SK-N-SH (cell line): ENCODE measurements around the gene ASIC2. TPM values are rescaled to one million over a fixed set of nuclear protein-coding genes. Genes with fewer than 3 reads are reported as not detected.

Experiments
- CTCF ChIA-PET: fragments of 300-600, 350-600 bp; formaldehyde crosslinking; extraction: SDS; loops from one replicate; lab custom pipeline; 2021; lab: Yijun Ruan, JAX
- POLR2A ChIA-PET: fragments of 350-600 bp; sonication (Branson Sonifier 250); formaldehyde crosslinking; extraction: SDS; loops from one replicate; lab custom pipeline; 2020; ENCODE audit warnings: antibody characterized with exemption, inconsistent platforms; lab: Yijun Ruan, JAX
- DNase-seq: peaks from one replicate; pipeline ENCODE4 v3.0.0; 2012
- H2AFZ ChIP-seq: fragments of 200-600 bp; sonication (generic); 2 replicates; pipeline ENCODE4 v1.8.1; 2016; ENCODE audit warnings: antibody characterized with exemption, mild to moderate bottlenecking, low read depth
- H3F3A ChIP-seq: fragments of 200-600 bp; sonication (generic); replicated peaks from 2 replicates; pipeline ENCODE3; 2016; ENCODE audit warnings: antibody characterized with exemption, mild to moderate bottlenecking; ENCODE audit not compliant: insufficient read depth
- H3K27ac ChIP-seq, 2 experiments: fragments of 200-500 bp in 1 of 2; fragments of 200-600 bp in 1 of 2; sonication (Bioruptor generic) in 1 of 2; sonication (generic), shearing (Covaris generic) in 1 of 2; 2 replicates each; pipeline versions ENCODE4 v1.5.1 to v1.6.1; 2014 to 2016; ENCODE audit warnings: low read depth in 2 of 2, inconsistent platforms in 1 of 2, low read length in 1 of 2, mild to moderate bottlenecking in 1 of 2, mixed read lengths in 1 of 2
- H3K27me3 ChIP-seq: fragments of 200-600 bp; sonication (generic), shearing (Covaris generic); 2 replicates; pipeline ENCODE4 v1.6.1; 2016; ENCODE audit warnings: mixed run types; ENCODE audit not compliant: insufficient read depth
- H3K36me3 ChIP-seq, 2 experiments: fragments of 200-500 bp in 1 of 2; fragments of 200-600 bp in 1 of 2; sonication (Bioruptor generic) in 1 of 2; sonication (generic) in 1 of 2; replicated peaks in 1 of 2; 2 replicates each; pipeline versions ENCODE3 to v1.5.1; 2014 to 2016; ENCODE audit warnings: low read length in 1 of 2, mild to moderate bottlenecking in 1 of 2; ENCODE audit not compliant: insufficient read depth in 2 of 2, control insufficient read depth in 1 of 2
- H3K4me1 ChIP-seq, 2 experiments: fragments of 200-500 bp in 1 of 2; fragments of 200-600 bp in 1 of 2; sonication (Bioruptor generic) in 1 of 2; sonication (generic), shearing (Covaris generic) in 1 of 2; 2 replicates each; pipeline versions ENCODE4 v1.5.1 to v1.6.1; 2014 to 2016; ENCODE audit warnings: low read depth in 1 of 2, low read length in 1 of 2, mixed run types in 1 of 2; ENCODE audit not compliant: insufficient read depth in 2 of 2, control insufficient read depth in 1 of 2
- H3K4me2 ChIP-seq: fragments of 200-600 bp; sonication (generic), shearing (Covaris generic); 2 replicates; pipeline ENCODE4 v1.6.1; 2017; ENCODE audit warnings: mixed run types
- H3K4me3 ChIP-seq, 2 experiments: fragments of 200-500 bp in 1 of 2; fragments of 200-600 bp in 1 of 2; sonication (Bioruptor generic) in 1 of 2; sonication (generic), shearing (Covaris generic) in 1 of 2; 2 replicates each; pipeline versions ENCODE4 v1.5.1 to v1.8.1; 2014 to 2016; ENCODE audit warnings: low read depth in 2 of 2, inconsistent platforms in 1 of 2, low read length in 1 of 2, mild to moderate bottlenecking in 1 of 2, mixed read lengths in 1 of 2, moderate library complexity in 1 of 2
- H3K79me2 ChIP-seq: fragments of 200-600 bp; sonication (generic); 2 replicates; pipeline ENCODE4 v1.8.1; 2017; ENCODE audit warnings: mild to moderate bottlenecking; ENCODE audit not compliant: insufficient read depth
- H3K9ac ChIP-seq: fragments of 200-600 bp; sonication (generic); 2 replicates; pipeline ENCODE4 v1.6.1; 2017; ENCODE audit warnings: mixed run types
- H3K9me2 ChIP-seq: fragments of 200-600 bp; sonication (generic); 2 replicates; pipeline ENCODE4 v1.6.1; 2017; ENCODE audit warnings: mixed run types
- H3K9me3 ChIP-seq: fragments of 200-600 bp; sonication (generic); 2 replicates; pipeline ENCODE4 v1.6.1; 2017; ENCODE audit warnings: mixed run types, mild to moderate bottlenecking, moderate library complexity
- H4K20me1 ChIP-seq: fragments of 200-600 bp; sonication (generic); 2 replicates; pipeline ENCODE4 v1.6.1; 2017; ENCODE audit warnings: mild to moderate bottlenecking, mixed run types; ENCODE audit not compliant: insufficient read depth
- CTCF ChIP-seq: fragments of 200-600 bp; sonication (generic); IDR thresholded peaks from 2 replicates; pipeline ENCODE4 v1.6.1; 2017; ENCODE audit warnings: antibody characterized with exemption, mild to moderate bottlenecking, moderate library complexity
- EZH2phosphoT487 ChIP-seq: fragments of 200-600 bp; sonication (generic); IDR thresholded peaks from 2 replicates; pipeline ENCODE4 v1.6.1; 2017; ENCODE audit warnings: low read depth, mixed run types, mild to moderate bottlenecking, antibody characterized with exemption, moderate library complexity, borderline replicate concordance
- FOXJ3 ChIP-seq: sonication (generic); formaldehyde crosslinking; IDR thresholded peaks from 2 replicates; pipeline ENCODE4 v1.5.1; 2020; ENCODE audit warnings: mild to moderate bottlenecking, missing genetic modification reagents
- MEF2A ChIP-seq: IDR thresholded peaks from 2 replicates; pipeline ENCODE4 v1.4.0; 2012; ENCODE audit warnings: low read depth, borderline replicate concordance
- NRF1 ChIP-seq: IDR thresholded peaks from 2 replicates; pipeline ENCODE4 v1.6.1; 2012; ENCODE audit warnings: low read depth, mild to moderate bottlenecking, low read length
- PBX3 ChIP-seq: IDR thresholded peaks from 2 replicates; pipeline ENCODE4; 2012
- REST ChIP-seq: IDR thresholded peaks from 2 replicates; pipeline ENCODE4 v1.6.1; 2012; ENCODE audit warnings: mild to moderate bottlenecking, low read depth, low read length, moderate library complexity
- RFX5 ChIP-seq: IDR thresholded peaks from 2 replicates; pipeline ENCODE4 v1.6.1; 2012; ENCODE audit warnings: mild to moderate bottlenecking, improper control_type of control experiment, low read length
- SIN3A ChIP-seq: IDR thresholded peaks from 2 replicates; pipeline ENCODE4 v1.6.1; 2012; ENCODE audit warnings: low read depth, mild to moderate bottlenecking, low read length, moderate library complexity, borderline replicate concordance
- TAF1 ChIP-seq: IDR thresholded peaks from 2 replicates; pipeline ENCODE4 v1.6.1; 2012; ENCODE audit warnings: low read depth, mild to moderate bottlenecking, low read length, moderate library complexity, borderline replicate concordance
- USF1 ChIP-seq: IDR thresholded peaks from 2 replicates; pipeline ENCODE4 v1.4.0; 2012; ENCODE audit warnings: low read depth, borderline replicate concordance
- USF2 ChIP-seq: fragments of 150-350 bp; IDR thresholded peaks from 2 replicates; pipeline ENCODE4 v1.6.1; 2017; ENCODE audit warnings: antibody characterized with exemption, low read length, low read depth, borderline replicate concordance
- whole genome bisulfite sequencing: methylation state at CpG from one replicate; pipeline ENCODE4 v1.1.6; 2017; ENCODE audit warnings: low lambda C conversion rate; 5-methylcytosine and 5-hydroxymethylcytosine counted together
- polyA plus RNA-seq, 3 experiments: library from polyadenylated mRNA; depleted of rRNA; stranded (reverse); fragments of >200 nt; gene quantifications; 2 replicates each; pipeline ENCODE4 v1.2.3, GENCODE V29; 2012

Gene ASIC2
- polyA plus RNA-seq, 1 of the 3 experiments (the other 2 are of a cell fraction): 0.08 TPM

- DNase-seq: no peak
- H3K79me2 ChIP-seq: no peaks in the 10 kb centered on the region
- no peak overlapping the region for H3K27ac ChIP-seq
- POLR2A ChIA-PET: no interaction called here
- H3K9me2 ChIP-seq: no peaks in the 10 kb centered on the region
- no peak overlapping the region for H3K9ac ChIP-seq
- no peaks in the 10 kb centered on the region for H3K4me1 ChIP-seq
- H2AFZ ChIP-seq: no peak overlapping the region
- H3F3A ChIP-seq: no peaks in the 10 kb centered on the region
- WGBS: 25% methylated on average over 1 of the region's 1 CpG
- no peaks in the 10 kb centered on the region for H3K27me3 ChIP-seq
- no peaks in the 10 kb centered on the region for H4K20me1 ChIP-seq
- no peak overlapping the region for H3K4me3 ChIP-seq
- no peaks in the 10 kb centered on the region for H3K36me3 ChIP-seq
- CTCF ChIA-PET: no interaction called here
- no peak overlapping the region for H3K4me2 ChIP-seq
- H3K9me3 ChIP-seq: no peaks in the 10 kb centered on the region
- TF ChIP-seq USF1 (no peak), SIN3A (no peak)
Observed at GRCh38 chr17:33076979-33077378, 216.1 kb downstream of the ASIC2 start.

- Histone ChIP-seq H4K20me1 (no peaks in the 10 kb centered on the region), H2AFZ (no peak overlapping the region), H3K27ac (no peak overlapping the region), H3F3A (no peaks in the 10 kb centered on the region), H3K9me2 (no peaks in the 10 kb centered on the region), H3K4me1 (no peaks in the 10 kb centered on the region), H3K4me3 (no peak overlapping the region), H3K9ac (no peak overlapping the region), H3K36me3 (no peaks in the 10 kb centered on the region), H3K79me2 (no peaks in the 10 kb centered on the region), H3K4me2 (no peak overlapping the region; the same call in 1 of the 2 replicates), H3K27me3 (no peaks in the 10 kb centered on the region), H3K9me3 (no peaks in the 10 kb centered on the region)
- WGBS: 47% methylated on average over 7 of the region's 7 CpGs
- no peak for DNase-seq
- CTCF ChIA-PET: no interaction called here
- no peak for TF ChIP-seq PBX3
- POLR2A ChIA-PET: no interaction called here
Observed at GRCh38 chr17:33073416-33073815, 219.7 kb downstream of the ASIC2 start.

GRCh38 chr17:33072421-33073161 lies 220.5 kb downstream of the ASIC2 start:
- POLR2A ChIA-PET: no interaction called here
- no peaks in the 10 kb centered on the region for H3K4me1 ChIP-seq
- H3K9ac ChIP-seq: no peak overlapping the region
- no peak for DNase-seq
- H3F3A ChIP-seq: no peaks in the 10 kb centered on the region
- CTCF ChIA-PET: no interaction called here
- H2AFZ ChIP-seq: no peak overlapping the region
- no peaks in the 10 kb centered on the region for H3K36me3 ChIP-seq
- no peaks in the 10 kb centered on the region for H3K9me2 ChIP-seq
- no peaks in the 10 kb centered on the region for H3K79me2 ChIP-seq
- 60% methylated on average over 11 of the region's 12 CpGs for WGBS
- H3K27ac ChIP-seq: no peak overlapping the region
- no peaks in the 10 kb centered on the region for H3K27me3 ChIP-seq
- H3K4me3 ChIP-seq: no peak overlapping the region
- no peaks in the 10 kb centered on the region for H4K20me1 ChIP-seq
- no peaks in the 10 kb centered on the region for H3K9me3 ChIP-seq
- no peak overlapping the region; the same call in 1 of the 2 replicates for H3K4me2 ChIP-seq
- TF ChIP-seq FOXJ3 (CRISPR knock-in tag): no peak
- no peak for TF ChIP-seq NRF1
- TF ChIP-seq MEF2A: no peak
- TF ChIP-seq USF2: no peak
- no peak for TF ChIP-seq TAF1
- TF ChIP-seq EZH2phosphoT487: no peak
- TF ChIP-seq CTCF: no peak
- no peak for TF ChIP-seq REST
- TF ChIP-seq RFX5: no peak
